Measurements from ENCODE around the gene NLRC3. TPM values are rescaled to one million over a fixed set of nuclear protein-coding genes. Genes with fewer than 3 reads are reported as not detected.

NLRC3 gene
- total RNA-seq, 1 experiment from 2014 or later: 0.26 TPM

GRCh38 chr16:3542601-3543373 is 34.4 kb downstream of the NLRC3 start:
- TF ChIP-seq, protein P1, sequence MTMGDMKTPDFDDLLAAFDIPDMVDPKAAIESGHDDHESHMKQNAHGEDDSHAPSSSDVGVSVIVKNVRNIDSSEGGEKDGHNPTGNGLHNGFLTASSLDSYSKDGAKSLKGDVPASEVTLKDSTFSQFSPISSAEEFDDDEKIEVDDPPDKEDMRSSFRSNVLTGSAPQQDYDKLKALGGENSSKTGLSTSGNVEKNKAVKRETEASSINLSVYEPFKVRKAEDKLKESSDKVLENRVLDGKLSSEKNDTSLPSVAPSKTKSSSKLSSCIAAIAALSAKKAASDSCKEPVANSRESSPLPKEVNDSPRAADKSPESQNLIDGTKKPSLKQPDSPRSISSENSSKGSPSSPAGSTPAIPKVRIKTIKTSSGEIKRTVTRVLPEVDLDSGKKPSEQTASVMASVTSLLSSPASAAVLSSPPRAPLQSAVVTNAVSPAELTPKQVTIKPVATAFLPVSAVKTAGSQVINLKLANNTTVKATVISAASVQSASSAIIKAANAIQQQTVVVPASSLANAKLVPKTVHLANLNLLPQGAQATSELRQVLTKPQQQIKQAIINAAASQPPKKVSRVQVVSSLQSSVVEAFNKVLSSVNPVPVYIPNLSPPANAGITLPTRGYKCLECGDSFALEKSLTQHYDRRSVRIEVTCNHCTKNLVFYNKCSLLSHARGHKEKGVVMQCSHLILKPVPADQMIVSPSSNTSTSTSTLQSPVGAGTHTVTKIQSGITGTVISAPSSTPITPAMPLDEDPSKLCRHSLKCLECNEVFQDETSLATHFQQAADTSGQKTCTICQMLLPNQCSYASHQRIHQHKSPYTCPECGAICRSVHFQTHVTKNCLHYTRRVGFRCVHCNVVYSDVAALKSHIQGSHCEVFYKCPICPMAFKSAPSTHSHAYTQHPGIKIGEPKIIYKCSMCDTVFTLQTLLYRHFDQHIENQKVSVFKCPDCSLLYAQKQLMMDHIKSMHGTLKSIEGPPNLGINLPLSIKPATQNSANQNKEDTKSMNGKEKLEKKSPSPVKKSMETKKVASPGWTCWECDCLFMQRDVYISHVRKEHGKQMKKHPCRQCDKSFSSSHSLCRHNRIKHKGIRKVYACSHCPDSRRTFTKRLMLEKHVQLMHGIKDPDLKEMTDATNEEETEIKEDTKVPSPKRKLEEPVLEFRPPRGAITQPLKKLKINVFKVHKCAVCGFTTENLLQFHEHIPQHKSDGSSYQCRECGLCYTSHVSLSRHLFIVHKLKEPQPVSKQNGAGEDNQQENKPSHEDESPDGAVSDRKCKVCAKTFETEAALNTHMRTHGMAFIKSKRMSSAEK (CRISPR knock-in tag; IDR thresholded peaks at IDR 0.05; ENCODE audit: borderline replicate concordance): no peak
- no peak for TF ChIP-seq JUN (CRISPR knock-in tag; IDR thresholded peaks at IDR 0.05)
- no peak for TF ChIP-seq HMGA2 (CRISPR knock-in tag; IDR thresholded peaks at IDR 0.05)
- no peak for TF ChIP-seq GTF2I (CRISPR knock-in tag; conservative IDR thresholded peaks at IDR 0.05)
- no peak for TF ChIP-seq CREM (CRISPR knock-in tag; IDR thresholded peaks at IDR 0.05)
- TF ChIP-seq MYBL2 (CRISPR knock-in tag; IDR thresholded peaks at IDR 0.05): no peak
- no peak for TF ChIP-seq ATF2 (CRISPR knock-in tag; IDR thresholded peaks at IDR 0.05; ENCODE audit: borderline replicate concordance, low read depth)
- no peak for TF ChIP-seq SP1 (CRISPR knock-in tag; conservative IDR thresholded peaks at IDR 0.05)
- TF ChIP-seq KAT7 (CRISPR knock-in tag; IDR thresholded peaks at IDR 0.05; ENCODE audit: borderline replicate concordance): no peak
- no peak for TF ChIP-seq NR3C1 (CRISPR knock-in tag; conservative IDR thresholded peaks at IDR 0.05; ENCODE audit: low read depth)
- 0 out of 2 replicates have a peak, but pooled peaks cover 4% of the 10 kb centered on the region for H3K36me3 Mint-ChIP-seq
- H3K4me1 Mint-ChIP-seq: peaks cover 8% of the 10 kb centered on the region
- POLR2A ChIA-PET: interaction anchor here (0.6 kb wide), 1 partner anchor 31 kb away, joined by 4 read pairs; no protein-coding TSS in a partner anchor
- ATAC-seq (no peak; the same call in 1 of the 2 replicates), DNase-seq (ENCODE audit: low spot score) (no peak)
- H3K27me3 Mint-ChIP-seq (ENCODE audit: low read depth): no peaks in the 10 kb centered on the region
- H3K4me3 Mint-ChIP-seq: no peak overlapping the region
- H3K27ac Mint-ChIP-seq: no peak overlapping the region
- CTCF ChIA-PET: no interaction called here
- no peaks in the 10 kb centered on the region for H3K9me3 Mint-ChIP-seq

- Mint-ChIP-seq H3K4me3 (no peak overlapping the region), H3K4me1 (peaks cover 8% of the 10 kb centered on the region), H3K27me3 (ENCODE audit: low read depth) (no peaks in the 10 kb centered on the region), H3K27ac (peak overlapping the region; percentile 53; the same call in 1 of the 2 replicates), H3K9me3 (no peaks in the 10 kb centered on the region), H3K36me3 (peaks cover 8% of the 10 kb centered on the region; the same call in 1 of the 2 replicates)
- ChIA-PET CTCF (no interaction called here), POLR2A (no interaction called here)
- TF ChIP-seq ATF1 (CRISPR knock-in tag; IDR thresholded peaks at IDR 0.05): no peak
- TF ChIP-seq ZNF423 (CRISPR knock-in tag; IDR thresholded peaks at IDR 0.05): peak; percentile 53
- TF ChIP-seq GTF2I (CRISPR knock-in tag; conservative IDR thresholded peaks at IDR 0.05): peak; percentile 60; the same call in 1 of the 2 replicates
- DNase-seq (ENCODE audit: low spot score) (no peak), ATAC-seq (peak; percentile 56)
These were observed 35.6 kb downstream of the NLRC3 start for GRCh38 chr16:3541527-3542155.

DNA sequence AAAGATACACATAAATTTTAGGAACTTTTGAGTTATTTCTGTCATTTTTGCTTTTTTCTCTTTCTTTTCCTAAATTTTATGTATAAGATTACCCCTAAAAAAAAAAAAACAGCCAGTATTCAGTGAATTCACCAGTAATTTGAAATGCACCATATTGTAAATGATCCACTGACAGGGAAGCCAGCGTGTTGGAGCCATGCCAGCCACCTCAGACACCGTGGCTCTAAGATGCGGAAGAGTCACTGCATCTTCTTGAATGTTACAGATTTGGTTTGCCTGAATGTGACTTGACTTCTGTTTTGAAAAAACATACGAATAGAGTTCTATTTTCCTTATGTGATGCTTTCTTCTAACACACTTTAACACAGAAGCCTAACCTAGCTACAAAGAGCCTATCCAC is 39.0 kb downstream of the NLRC3 start:
- no peak for DNase-seq (ENCODE audit: low spot score)
- Mint-ChIP-seq H3K9me3 (no peaks in the 10 kb centered on the region), H3K27ac (no peak overlapping the region), H3K36me3 (peaks cover 13% of the 10 kb centered on the region; the same call in 1 of the 2 replicates), H3K27me3 (ENCODE audit: low read depth) (no peaks in the 10 kb centered on the region), H3K4me3 (no peak overlapping the region), H3K4me1 (peaks cover 8% of the 10 kb centered on the region)
- POLR2A ChIA-PET: no interaction called here
- CTCF ChIA-PET: no interaction called here
- no peak for ATAC-seq
- no peak for TF ChIP-seq E2F1 (CRISPR knock-in tag; IDR thresholded peaks at IDR 0.05)
- no peak for TF ChIP-seq ZNF396 (CRISPR knock-in tag; IDR thresholded peaks at IDR 0.05; ENCODE audit: borderline replicate concordance)
- TF ChIP-seq, protein P2, sequence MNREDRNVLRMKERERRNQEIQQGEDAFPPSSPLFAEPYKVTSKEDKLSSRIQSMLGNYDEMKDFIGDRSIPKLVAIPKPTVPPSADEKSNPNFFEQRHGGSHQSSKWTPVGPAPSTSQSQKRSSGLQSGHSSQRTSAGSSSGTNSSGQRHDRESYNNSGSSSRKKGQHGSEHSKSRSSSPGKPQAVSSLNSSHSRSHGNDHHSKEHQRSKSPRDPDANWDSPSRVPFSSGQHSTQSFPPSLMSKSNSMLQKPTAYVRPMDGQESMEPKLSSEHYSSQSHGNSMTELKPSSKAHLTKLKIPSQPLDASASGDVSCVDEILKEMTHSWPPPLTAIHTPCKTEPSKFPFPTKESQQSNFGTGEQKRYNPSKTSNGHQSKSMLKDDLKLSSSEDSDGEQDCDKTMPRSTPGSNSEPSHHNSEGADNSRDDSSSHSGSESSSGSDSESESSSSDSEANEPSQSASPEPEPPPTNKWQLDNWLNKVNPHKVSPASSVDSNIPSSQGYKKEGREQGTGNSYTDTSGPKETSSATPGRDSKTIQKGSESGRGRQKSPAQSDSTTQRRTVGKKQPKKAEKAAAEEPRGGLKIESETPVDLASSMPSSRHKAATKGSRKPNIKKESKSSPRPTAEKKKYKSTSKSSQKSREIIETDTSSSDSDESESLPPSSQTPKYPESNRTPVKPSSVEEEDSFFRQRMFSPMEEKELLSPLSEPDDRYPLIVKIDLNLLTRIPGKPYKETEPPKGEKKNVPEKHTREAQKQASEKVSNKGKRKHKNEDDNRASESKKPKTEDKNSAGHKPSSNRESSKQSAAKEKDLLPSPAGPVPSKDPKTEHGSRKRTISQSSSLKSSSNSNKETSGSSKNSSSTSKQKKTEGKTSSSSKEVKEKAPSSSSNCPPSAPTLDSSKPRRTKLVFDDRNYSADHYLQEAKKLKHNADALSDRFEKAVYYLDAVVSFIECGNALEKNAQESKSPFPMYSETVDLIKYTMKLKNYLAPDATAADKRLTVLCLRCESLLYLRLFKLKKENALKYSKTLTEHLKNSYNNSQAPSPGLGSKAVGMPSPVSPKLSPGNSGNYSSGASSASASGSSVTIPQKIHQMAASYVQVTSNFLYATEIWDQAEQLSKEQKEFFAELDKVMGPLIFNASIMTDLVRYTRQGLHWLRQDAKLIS (CRISPR knock-in tag; IDR thresholded peaks at IDR 0.05; ENCODE audit: borderline replicate concordance): no peak
- TF ChIP-seq ZNF317 (CRISPR knock-in tag; IDR thresholded peaks at IDR 0.05; ENCODE audit: borderline replicate concordance, low read depth): no peak
- TF ChIP-seq RORB (CRISPR knock-in tag; IDR thresholded peaks at IDR 0.05): no peak
